ENCODE measurements around the gene FYCO1.

Gene FYCO1

DNA sequence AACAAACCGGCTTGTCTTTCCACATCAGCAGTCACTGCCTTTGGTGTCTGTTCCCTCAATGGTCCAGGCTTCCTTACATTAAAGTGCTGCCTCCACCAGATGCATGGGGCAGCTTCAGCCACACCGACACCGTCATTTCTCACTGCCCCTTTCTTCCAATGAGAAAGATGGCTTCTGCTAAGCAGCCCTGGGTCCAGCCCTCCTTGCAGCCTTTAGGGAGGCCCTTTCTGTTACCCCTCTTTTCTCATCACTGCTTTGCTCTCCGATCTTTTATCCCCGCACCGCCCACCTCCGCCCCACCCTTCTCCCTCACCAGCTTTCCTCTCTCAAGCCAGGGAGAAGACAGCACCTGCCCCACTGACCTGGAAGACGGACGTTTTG, 80.6 kb downstream of the FYCO1 start:
- DNase-seq (ENCODE audit: low spot score): no peak

DNA sequence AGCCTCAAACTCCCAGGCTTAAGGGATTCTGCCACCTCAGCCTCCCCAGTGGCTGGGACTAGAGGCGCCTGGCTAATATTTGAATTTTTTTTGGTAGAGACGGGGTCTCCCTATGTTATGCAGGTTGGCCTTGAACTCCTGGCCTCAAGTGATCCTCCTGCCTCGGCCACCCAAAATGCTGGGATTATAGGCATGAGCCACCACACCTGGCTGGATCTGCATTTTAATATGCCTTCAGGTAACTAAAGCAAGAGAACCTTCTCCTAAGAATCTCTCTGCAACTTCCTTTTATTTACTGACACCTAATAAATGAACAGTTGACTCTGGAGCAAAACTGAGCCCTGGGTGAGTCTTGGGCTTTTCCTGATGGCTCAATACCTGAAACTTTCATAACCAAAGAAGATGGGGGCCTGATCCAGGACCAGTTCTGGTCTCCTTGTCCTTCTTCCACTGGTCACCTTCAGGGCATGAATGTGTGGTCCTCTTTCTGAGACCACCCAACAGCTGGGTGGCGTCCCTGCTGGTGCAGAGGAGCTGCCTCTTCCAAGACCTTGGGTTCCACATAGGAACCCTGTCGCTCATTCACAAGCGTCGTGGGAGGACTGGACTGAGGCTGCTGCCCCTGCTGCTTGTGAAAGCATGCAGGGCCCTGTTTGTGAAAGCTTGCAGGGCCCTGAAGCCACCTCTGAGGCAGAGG, 81.1 kb downstream of the FYCO1 start:
- DNase-seq (ENCODE audit: low spot score): no peak

DNA sequence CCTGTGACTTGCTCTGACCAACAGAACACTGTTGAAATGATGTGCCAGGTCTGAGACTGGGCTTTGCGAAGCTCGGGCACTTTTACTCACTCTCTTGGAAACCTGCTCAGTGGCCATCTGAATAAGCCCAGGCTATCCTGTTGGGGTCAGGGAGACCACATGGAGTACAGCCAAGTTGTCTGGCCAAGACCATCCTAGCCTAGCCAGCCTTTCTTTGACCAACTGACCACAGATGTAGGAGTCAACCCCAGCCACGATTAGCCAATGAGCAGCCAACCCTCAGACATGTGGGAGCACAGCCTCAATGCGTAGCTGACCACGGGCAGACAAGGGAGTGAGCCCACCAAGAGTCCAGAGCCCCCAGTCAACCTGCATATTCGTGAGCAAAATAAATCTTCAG, 83.2 kb downstream of the FYCO1 start:
- DNase-seq (ENCODE audit: low spot score): no peak

DNA sequence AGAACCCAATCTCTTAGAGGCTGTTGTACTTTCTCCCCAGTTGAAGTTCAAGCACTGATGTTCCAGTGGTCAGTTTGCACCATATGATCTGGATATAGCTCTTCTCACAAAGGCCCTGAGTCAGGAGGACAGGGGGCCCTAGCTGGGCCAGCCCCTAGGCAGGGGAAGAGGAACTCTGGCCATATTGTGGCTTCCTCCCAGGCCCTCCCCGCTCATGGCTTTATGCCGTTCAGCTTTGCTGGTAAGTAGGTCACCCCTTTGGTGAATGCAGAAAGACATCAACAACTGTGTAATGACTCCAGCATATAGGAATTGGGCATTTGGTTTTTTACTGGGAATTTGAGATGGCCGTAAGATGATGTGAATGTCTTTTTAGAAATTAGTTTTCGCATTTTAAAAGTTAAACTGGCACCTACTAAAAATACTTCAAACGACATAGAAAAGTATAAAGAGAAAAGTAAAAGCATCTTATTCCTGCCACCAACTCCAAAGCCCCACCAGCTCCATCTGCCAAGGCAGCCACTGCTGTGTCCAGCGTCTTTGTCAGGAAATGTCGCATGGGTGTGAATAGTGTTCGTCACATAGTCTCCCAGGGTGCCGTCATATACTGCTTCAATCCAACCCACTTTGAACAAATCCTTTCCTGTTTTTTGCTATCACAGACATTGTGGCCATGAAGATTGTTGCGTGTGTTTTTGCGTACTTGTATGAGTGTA, 84.0 kb downstream of the FYCO1 start:
- no peak for DNase-seq (ENCODE audit: low spot score)

DNA sequence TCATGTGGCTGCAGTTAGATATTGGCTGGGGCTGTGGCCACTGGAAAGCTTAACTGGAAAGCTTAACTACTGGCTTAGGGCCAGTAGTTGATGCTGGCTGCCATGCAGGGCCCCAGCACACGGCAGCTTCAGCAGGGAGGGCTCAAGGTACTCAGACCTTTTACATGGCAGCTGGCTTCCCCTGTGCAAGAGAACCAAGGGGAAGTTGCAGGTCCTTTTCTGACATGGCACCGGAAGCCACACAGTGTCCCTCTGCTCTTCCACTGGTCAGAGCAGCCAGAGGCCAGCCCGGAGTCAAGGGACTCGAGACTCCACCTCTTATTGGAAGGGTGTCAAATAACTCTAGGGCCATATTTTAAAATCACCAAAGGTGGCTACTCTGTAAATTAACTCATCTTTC, 84.7 kb downstream of the FYCO1 start:
- DNase-seq (ENCODE audit: low spot score): no peak

DNA sequence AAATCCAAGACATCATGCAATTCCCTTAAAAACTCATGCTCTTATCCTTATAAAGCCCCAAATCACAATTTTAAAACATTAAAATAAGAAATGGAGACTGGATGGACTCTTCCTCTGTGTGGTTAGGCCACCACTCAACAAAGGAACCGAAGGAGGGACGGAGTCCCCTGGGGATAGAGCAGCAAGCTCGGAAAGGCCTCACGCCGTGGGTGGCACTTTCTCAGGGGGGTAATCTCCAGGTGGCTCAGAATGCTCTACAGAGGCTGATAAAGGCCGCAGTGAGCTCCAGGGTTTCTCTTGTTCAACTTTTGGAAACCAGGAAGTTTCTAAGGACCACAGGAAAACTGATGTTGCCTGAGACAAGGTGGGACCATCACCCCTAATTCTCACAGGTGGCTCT, 86.1 kb downstream of the FYCO1 start:
- DNase-seq (ENCODE audit: low spot score): no peak

DNA sequence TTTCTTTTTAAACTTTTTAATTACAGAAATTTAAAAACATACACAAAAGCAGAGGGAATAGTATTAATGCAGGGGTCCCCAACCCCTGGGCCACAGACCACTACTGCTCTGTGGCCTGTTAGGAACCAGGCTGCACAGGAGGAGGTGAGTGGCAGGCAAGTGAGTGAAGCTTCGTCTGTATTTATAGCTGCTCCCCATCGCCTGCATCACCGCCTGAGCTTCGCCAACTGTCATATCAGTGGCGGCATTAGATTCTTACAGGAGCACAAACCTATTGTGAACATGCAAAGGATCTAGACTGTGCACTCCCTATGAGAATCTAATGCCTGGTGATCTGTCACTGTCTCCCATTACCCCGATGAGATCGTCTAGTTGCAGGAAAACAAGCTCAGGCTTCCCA, 86.9 kb downstream of the FYCO1 start:
- no peak for DNase-seq (ENCODE audit: low spot score)

DNA sequence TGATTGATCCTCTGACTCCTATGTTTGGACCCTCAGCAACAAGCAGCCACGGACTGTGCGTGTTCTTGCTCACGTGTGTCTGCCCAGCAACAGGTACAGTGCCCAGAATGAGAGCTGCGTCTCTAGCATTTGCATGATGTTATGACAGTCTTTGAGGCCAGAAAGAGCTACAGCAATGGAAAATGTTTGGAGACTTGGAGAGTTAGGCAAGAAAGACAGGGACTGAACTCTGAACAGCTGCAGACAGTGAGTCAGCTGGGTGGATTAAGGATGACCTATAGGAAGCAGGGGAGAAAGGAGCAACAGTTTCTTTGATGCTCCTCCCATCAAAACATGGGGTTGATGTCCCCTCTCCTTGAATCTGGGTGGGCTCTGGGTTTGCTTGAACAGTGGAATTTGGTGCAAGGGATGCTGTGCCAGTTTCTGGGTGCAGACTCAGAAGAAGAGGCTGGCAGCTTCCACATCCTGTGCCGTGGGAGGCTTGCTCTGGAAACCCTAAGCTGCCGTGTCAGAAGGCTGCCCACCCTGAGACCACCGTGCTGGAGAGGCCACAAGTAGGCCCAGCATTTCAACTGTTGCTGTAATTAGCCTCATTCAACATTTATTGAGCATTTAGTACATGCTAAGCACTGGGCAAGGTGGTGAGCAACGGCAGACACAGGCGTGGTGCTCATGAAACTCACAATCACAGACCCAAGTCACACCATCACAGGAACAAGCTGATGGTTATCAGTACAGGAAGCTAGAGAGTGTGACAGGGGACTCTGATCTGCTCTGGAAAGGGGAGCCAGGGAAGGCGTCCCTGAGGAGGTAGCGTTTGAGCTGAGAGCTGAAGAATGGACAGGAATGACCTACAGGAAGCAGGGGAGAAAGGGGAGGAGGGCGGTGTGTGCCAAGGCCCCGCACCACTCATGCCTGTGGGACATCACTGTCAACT, 87.6 kb downstream of the FYCO1 start:
- DNase-seq (ENCODE audit: low spot score): peak; percentile 77

DNA sequence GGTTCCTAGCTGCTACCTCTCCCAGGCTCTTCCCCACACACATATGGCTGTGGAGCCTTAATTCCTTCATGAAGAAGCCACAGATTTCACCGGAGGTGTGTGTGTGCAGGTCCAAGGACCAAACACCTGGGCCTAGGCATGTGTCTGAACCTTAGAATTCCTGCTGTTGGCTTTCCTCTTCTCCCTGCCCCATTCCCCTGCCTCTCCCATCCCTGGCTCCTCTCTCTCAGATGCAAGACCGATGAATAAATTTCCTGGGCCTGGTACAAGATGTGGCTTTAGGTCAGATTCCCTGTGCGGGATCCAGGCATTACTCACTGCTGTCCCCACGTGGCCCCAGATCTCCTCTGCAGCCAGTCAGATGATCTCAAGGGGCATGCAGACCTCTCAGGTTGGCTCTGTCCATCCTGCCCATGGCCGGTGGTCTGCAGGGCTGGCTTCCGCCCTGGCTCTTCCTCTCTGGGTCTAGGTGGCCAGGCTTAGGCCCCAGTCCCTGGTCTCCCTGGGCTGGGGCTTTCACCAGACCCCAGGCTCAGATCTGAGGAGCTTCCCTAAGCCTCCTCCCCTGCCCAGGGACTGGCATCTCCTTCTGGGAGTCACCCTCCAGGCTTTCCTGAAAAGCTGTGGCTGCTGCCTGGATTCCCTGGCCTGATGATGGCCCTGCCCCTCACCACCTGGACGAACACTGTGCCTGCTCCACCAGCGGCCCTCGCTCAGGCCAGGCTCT, 88.8 kb downstream of the FYCO1 start:
- DNase-seq (ENCODE audit: low spot score): peak; percentile 77

DNA sequence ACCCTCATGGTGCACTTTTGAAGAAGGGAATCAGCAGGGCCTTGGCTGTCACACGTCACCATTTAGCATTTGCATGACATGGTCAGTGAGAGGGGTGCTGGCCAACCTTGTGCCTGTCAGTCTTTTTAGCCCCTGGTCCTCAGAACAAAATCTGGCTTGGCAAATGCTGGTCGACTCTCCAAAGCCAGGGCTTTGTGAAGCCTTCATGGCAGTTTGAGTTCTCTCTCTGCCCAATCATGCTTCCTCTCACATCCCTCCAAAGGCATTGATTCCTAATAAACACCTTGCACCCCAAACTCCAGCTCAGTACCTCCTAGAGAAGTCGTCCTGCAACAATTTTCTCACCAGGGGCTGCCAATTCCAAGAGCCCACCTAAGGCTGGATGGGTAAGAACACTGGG, 89.9 kb downstream of the FYCO1 start:
- no peak for DNase-seq (ENCODE audit: low spot score)

DNA sequence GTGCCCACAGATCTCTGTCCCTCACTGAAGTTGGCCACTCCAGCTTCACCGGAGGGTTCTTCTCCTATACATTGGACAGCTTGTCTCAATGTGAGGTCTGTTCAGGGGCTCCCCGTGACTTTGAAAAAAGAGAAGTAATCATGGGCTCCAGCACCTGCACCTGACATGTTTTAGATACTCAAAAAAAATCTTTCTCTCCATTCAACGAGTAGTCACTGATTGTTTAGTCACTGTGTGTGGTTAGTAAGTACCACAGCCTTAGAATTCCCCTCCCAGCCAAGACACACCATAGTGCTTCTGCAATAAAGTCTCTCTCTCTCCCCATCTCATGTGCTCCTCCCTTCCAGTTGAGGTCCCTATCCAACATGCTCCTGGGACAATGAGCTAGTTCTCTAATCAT, 90.7 kb downstream of the FYCO1 start:
- DNase-seq (ENCODE audit: low spot score): no peak

DNA sequence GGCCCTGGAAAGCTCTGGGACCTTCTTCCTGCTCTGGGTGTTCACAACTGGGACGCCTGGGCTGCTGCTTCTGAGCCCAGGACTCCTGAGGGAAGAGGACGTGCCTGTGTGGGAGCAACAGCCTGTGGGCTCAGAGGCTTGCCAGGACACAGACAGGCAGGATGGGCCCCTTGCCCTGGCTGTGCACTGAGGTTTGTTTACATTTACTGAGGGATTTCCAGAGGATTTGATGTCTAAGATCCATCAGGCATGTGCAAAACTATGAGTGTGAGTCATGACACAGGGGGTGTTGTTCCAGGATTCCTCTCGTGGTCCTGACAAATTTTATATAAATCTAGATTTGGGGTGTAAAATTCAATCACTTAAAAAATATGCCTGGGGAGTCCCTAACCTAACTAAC, 98.7 kb downstream of the FYCO1 start:
- DNase-seq (ENCODE audit: low spot score): no peak

DNA sequence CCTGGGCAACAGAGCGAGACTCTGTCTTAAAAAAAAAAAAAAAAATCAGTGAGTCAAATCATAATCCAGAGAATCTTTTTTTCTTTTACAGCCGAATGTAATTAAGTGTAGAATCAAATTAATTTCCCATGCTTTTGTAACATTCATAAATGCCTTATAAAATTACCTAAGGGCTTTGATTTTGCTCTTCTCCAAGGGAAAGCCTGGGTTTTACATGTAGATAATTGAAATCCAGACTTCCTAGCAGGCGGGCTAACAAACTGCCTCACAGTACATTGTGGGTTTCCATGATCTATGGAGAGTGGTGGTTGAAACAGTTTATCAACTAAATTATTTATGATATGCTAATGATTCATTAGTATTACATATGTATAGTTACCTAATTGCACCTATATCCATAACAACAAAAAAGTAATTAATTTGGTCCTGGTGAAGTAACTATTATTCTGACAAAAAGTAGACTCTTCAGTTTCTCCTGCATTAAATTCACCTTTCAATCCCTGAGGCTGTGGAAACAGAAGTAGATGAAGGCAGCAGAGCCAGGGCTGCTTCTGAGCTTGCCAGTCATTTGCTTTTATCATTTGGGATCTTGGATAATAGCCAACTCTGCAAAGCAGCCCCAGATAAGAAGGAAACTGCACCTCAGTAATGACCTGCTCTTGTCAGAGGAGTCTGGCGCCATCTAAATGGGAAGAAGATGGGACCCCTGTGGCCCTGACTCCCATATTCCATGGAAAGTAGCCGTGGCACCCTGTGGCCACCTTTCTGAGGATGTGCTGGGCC, 99.7 kb downstream of the FYCO1 start:
- DNase-seq (ENCODE audit: low spot score): no peak

DNA sequence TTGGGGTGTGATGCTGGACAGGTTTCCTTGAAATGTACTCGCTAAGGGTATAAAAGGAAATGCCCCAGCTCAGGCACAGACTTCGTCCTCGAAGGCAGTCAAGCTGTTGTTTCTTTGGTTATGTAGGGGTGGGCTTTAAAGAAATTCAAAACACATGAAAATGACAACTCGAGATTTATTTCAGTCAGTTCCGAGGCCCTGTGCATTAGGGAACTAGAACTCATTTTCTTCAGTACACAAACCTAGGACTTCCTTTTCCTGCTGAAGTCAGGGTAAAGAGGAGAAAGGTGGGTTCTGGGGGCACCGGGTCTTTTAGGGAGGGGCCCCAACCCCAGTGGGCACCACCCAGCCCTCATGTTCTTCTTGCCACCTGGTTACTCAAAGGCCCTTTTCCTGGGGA, 101.6 kb downstream of the FYCO1 start:
- no peak for DNase-seq (ENCODE audit: low spot score)

DNA sequence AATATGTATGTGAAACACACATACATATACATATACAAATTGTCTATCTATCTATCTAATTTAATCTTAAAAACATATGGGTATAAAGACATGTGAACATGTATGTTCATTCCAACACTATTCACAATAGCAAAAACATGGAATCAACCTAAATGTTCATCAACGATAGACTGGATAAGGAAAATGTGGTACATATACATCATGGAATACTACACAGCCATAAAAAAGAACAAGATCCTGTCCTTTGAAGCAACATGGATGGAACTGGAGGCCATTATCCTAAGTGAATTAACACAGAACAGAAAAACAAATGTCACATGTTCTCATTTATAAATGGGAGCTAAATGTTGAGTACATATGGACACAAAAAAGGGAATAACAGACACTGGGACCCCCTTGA, 103.5 kb downstream of the FYCO1 start:
- DNase-seq (ENCODE audit: low spot score): no peak

DNA sequence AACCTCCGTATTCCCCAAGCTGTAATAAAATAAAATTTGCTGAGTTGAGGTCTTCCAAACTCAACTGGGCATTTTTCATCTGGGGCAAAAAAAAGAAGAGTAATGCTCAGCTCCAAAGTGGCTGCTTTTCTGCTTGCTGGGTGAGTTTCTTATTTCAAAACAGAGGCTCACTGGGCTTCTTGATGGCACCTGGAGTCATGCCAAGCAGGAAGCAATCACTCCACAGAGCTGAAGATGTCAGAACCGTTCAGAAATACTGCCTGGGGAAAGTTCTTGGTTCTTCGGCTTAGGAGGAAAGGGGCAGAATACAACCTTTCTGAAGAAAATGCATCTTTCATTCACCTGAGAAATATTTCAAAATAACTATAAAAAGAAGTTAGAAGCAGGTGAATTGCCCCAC, 105.2 kb downstream of the FYCO1 start:
- DNase-seq (ENCODE audit: low spot score): no peak

DNA sequence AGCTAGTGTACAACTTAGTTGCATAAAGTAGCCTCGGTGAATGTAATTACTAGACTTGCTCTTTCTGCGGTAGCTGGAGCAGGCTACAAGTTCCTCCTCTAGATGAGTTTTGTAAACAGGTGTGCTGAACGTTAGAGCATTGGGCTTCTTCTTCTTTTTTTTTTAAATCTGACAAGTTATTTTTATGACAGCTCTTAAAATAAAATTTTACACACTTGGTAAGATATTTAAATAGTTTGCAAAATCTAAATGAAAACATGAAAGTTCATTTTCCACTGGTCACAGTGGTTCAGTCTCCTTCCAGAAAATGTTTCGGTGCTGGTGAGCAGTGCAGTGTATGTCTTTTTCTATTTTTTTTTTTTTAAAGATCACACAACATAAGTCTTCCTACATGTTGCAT, 106.3 kb downstream of the FYCO1 start:
- no peak for DNase-seq (ENCODE audit: low spot score)

DNA sequence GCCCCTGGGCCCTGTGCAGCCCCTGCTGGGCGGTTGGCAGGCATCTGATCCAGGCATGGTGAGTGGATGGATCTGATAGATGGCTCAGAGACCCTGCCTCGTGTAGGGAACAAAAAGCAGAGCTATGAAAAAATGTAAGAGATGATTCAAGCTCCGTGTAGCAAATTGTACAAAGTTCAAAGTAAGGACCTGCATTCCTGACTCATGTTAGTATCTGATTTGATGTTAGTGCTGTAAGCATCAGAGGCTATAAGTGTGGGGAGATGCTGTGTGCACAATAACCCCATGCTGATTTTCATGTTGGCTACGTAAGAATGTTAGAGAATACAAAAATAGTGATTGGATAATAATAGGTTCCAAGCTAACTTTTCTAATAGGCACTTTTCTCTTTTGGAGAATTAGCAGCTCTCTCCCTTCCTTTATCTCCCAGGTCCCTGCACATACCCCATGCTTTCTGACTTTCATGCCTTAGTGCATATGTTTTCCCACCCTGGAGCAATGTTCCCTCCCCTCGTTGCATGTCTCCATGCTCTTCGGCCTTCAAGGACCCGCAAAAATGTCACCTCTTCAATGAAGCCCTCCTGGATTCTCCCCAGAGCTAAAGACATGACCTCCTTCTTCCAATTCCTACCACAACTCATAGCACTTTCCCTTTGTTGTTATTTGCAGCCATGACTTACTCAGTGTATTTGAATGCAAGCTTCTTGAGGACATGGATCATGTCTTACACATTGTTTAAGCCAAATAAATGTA, 107.7 kb downstream of the FYCO1 start:
- DNase-seq (ENCODE audit: low spot score): no peak

DNA sequence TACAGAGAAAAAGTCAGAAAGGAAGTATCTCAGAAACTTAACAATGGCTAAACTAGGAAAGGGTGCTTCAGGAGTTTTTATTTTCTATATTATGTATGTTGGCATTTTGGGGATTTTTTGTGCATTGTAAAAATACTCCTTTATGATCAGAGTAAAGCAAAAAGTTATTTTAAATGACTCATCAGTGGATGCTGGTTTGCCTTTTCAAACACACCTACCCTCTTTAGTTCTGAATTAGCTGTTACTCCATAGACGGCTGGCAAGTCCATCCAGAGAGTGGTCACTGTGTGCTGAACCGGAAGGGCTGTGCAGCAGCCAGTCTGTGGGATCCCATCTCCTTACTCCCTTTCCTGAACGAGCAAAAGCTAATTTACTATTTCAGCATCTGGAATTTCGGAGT, 108.3 kb downstream of the FYCO1 start:
- no peak for DNase-seq (ENCODE audit: low spot score)

DNA sequence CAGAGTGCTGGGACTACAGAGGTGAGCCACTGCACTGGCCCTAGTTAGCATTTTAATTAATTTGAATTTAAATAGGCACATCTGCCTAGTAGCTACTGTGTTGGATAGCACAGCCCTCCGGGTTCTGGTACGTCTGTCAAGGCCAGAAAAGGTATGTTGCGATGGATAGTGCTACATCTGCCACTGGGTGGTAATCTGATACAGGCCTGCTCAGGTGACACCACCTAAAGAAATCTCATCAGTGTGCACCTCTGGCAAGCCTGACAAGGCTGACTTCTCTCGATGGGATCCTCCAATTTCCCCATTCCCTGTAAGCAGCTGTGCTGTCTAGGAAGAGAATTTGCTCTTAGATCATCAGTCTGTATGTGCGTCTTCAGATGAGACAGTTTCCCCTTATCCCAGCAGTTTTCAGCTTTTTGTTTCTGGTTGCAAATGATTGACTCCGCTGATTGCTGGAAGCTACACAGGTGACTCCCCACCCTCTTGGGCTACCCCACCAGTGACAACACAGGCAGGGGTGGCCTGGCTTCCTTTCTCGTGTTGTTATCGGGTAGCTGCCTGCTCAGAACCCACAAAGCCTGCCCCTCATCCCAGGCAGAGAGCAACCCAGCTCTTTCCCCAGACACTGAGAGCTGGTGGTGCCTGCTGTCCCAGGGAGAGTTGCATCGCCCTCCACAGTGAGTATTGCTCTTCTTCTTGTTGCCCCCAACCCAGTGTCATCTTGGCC, 109.5 kb downstream of the FYCO1 start, which contains the start of gene CCR9:
TSS of gene CCR9 (plus strand) at position 565 of the 727 bp plus-strand sequence. CDS start 8,391 bp downstream, outside the sequence.
- no peak for DNase-seq (ENCODE audit: low spot score)
